ENCODE data around the gene RBPJ. TPM values are rescaled to one million over a fixed set of nuclear protein-coding genes. Genes with fewer than 3 reads are reported as not detected.

RBPJ gene
- total RNA-seq, 2 experiments from 2014 or later, result 64.1 to 72.3 TPM

DNA sequence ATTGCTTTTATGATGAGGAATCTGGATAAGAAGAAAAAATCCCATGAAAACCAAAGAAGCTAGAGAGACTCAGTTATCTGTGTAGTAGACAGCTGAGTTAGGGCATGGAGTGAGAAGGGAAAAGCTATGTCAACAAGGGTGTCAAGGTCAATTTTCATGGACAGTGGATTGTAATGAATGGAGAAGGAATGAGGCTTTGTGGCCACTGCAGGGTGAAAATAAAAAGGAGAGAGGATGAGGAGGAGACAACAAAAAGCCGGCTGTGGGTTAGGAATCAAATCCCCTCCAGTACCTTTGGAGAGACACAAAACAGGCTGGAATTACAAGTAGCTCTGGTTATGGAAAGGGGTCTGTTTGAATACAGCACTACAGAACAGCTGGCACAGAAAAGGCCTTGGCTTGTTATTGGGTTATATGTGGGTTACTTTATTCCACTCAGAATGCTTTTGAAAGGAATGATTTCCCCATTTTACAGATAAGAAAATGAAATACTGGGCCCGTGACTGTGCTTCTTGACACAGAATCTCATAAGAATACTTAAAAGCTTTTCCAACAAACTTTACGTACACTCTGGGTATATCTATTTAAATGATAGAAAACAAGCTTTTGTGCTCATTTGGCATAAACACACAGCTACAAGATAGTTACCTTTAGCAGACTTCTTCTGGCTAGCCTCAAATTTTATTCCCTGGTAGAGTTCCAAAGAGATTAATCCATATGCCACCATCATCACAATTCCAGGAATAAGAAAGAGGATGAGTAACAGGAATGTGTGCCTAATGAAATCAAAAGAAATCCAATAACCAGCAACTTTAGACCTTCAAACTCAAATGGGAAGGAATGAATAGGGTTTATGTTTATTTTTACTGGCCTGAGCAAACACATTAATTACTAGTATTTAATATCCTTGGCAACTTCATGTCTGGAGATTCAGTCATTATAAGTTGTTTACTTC, 162.0 kb downstream of the RBPJ start:
- no peaks in the 10 kb centered on the region for H3K4me1 Mint-ChIP-seq (ENCODE audit: low read depth)
- POLR2A ChIA-PET, result no interaction called here
- no peaks in the 10 kb centered on the region for H3K9me3 Mint-ChIP-seq
- TF ChIP-seq, protein P1, sequence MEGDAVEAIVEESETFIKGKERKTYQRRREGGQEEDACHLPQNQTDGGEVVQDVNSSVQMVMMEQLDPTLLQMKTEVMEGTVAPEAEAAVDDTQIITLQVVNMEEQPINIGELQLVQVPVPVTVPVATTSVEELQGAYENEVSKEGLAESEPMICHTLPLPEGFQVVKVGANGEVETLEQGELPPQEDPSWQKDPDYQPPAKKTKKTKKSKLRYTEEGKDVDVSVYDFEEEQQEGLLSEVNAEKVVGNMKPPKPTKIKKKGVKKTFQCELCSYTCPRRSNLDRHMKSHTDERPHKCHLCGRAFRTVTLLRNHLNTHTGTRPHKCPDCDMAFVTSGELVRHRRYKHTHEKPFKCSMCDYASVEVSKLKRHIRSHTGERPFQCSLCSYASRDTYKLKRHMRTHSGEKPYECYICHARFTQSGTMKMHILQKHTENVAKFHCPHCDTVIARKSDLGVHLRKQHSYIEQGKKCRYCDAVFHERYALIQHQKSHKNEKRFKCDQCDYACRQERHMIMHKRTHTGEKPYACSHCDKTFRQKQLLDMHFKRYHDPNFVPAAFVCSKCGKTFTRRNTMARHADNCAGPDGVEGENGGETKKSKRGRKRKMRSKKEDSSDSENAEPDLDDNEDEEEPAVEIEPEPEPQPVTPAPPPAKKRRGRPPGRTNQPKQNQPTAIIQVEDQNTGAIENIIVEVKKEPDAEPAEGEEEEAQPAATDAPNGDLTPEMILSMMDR (IDR thresholded peaks at IDR 0.05), result no peak
- Histone ChIP-seq H3K36me3 (ENCODE audit: insufficient read depth, low read length) (no peaks in the 10 kb centered on the region), H3K27me3 (ENCODE audit: control insufficient read depth in 1 of 2, insufficient read depth in 2 of 2, low read length in 2 of 2) (no peaks in the 10 kb centered on the region), H3K4me3 (ENCODE audit: low read length) (no peak overlapping the region), H3K4me1 (ENCODE audit: insufficient read depth, low read length) (no peaks in the 10 kb centered on the region), H3K27ac (ENCODE audit: low read depth in 1 of 2, low read length in 2 of 2) (no peak overlapping the region), H3K9me3 (ENCODE audit: control insufficient read depth in 1 of 2, insufficient read depth in 1 of 2, low read length in 2 of 2) (peaks cover 0 to 7% of the 10 kb centered on the region in 2 experiments)
- no peak for ATAC-seq (ENCODE audit: poor library complexity)
- intact Hi-C loops (cut with DNase I, micrococcal nuclease), result no loop called here
- CTCF ChIA-PET, result no interaction called here
- no peak overlapping the region for H3K4me3 Mint-ChIP-seq
- DNase-seq, result no peak
- H3K27ac Mint-ChIP-seq, result no peak overlapping the region
- H3K36me3 Mint-ChIP-seq (ENCODE audit: low read depth), result no peaks in the 10 kb centered on the region
- no peaks in the 10 kb centered on the region for H3K27me3 Mint-ChIP-seq

DNA sequence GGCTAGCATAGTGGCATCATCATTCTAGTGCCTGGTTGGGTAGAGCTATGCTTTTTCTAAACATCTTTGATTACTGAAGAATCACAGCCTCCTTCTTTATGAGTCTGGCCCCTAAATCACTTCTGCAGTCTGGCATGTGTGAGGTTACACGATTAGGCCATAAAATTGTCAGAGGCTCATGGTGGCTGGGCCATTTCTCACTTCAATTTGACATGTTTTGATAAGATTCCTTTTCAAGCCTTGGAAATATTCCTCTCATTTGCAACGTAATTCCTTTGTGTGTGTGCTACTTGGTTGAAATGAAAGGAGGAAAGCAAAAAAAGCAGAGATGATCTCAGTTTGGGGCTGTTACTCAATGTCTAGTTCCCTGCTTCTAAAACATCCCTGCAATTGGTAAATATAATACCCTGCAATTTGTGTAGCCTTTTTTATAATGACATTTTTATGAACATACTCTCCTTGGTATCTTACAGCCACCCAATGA, 163.3 kb downstream of the RBPJ start:
- DNase-seq (no peak), ATAC-seq (ENCODE audit: poor library complexity) (no peak)
- no peak overlapping the region for H3K4me3 Mint-ChIP-seq
- ChIA-PET CTCF (no interaction called here), POLR2A (no interaction called here)
- no peaks in the 10 kb centered on the region for H3K36me3 Mint-ChIP-seq (ENCODE audit: low read depth)
- Histone ChIP-seq H3K4me3 (ENCODE audit: low read length) (no peak overlapping the region), H3K9me3 (ENCODE audit: control insufficient read depth in 1 of 2, insufficient read depth in 1 of 2, low read length in 2 of 2) (peaks cover 0 to 7% of the 10 kb centered on the region in 2 experiments), H3K4me1 (ENCODE audit: insufficient read depth, low read length) (no peaks in the 10 kb centered on the region), H3K36me3 (ENCODE audit: insufficient read depth, low read length) (no peaks in the 10 kb centered on the region), H3K27me3 (ENCODE audit: control insufficient read depth in 1 of 2, insufficient read depth in 2 of 2, low read length in 2 of 2) (no peaks in the 10 kb centered on the region), H3K27ac (ENCODE audit: low read depth in 1 of 2, low read length in 2 of 2) (no peak overlapping the region)
- H3K4me1 Mint-ChIP-seq (ENCODE audit: low read depth), result no peaks in the 10 kb centered on the region
- intact Hi-C loops (cut with DNase I, micrococcal nuclease), result no loop called here
- H3K27me3 Mint-ChIP-seq, result peaks cover 11% of the 10 kb centered on the region
- TF ChIP-seq, protein P1 (IDR thresholded peaks at IDR 0.05), result no peak
- H3K27ac Mint-ChIP-seq, result no peak overlapping the region
- H3K9me3 Mint-ChIP-seq, result no peaks in the 10 kb centered on the region

- peaks cover 13% of the 10 kb centered on the region for H3K27me3 Mint-ChIP-seq
- DNase-seq, result no peak
- no peak for ATAC-seq (ENCODE audit: poor library complexity)
- no peaks in the 10 kb centered on the region for H3K9me3 Mint-ChIP-seq
- POLR2A ChIA-PET, result no interaction called here
- no peak overlapping the region for H3K27ac Mint-ChIP-seq
- Histone ChIP-seq H3K4me1 (ENCODE audit: insufficient read depth, low read length) (no peaks in the 10 kb centered on the region), H3K36me3 (ENCODE audit: insufficient read depth, low read length) (no peaks in the 10 kb centered on the region), H3K9me3 (ENCODE audit: control insufficient read depth in 1 of 2, insufficient read depth in 1 of 2, low read length in 2 of 2) (peaks cover 0 to 7% of the 10 kb centered on the region in 2 experiments), H3K4me3 (ENCODE audit: low read length) (no peak overlapping the region), H3K27me3 (ENCODE audit: control insufficient read depth in 1 of 2, insufficient read depth in 2 of 2, low read length in 2 of 2) (no peaks in the 10 kb centered on the region), H3K27ac (ENCODE audit: low read depth in 1 of 2, low read length in 2 of 2) (no peak overlapping the region)
- intact Hi-C loops (cut with DNase I, micrococcal nuclease), result no loop called here
- H3K4me3 Mint-ChIP-seq, result no peak overlapping the region
- no peaks in the 10 kb centered on the region for H3K4me1 Mint-ChIP-seq (ENCODE audit: low read depth)
- TF ChIP-seq, protein P1 (IDR thresholded peaks at IDR 0.05), result no peak
- CTCF ChIA-PET, result no interaction called here
- H3K36me3 Mint-ChIP-seq (ENCODE audit: low read depth), result no peaks in the 10 kb centered on the region
Measured at GRCh38 chr4:26484516-26484915, 163.7 kb downstream of the RBPJ start.

Other genes with a start within 250 kb of the RBPJ start
- not detected for gene CCKAR, start 169.5 kb downstream of the RBPJ start, total RNA-seq